K562 (cell line): ENCODE data around the gene HOXA11.

Experiments
- EP300 ChIP-seq: IDR thresholded peaks from 2 replicates; pipeline ENCODE4 v1.6.1; 2012; ENCODE audit warnings: low read length, improper control_type of control experiment
- JUN ChIP-seq, 2 experiments: sonication (generic) in 1 of 2; formaldehyde crosslinking in 1 of 2; IDR thresholded peaks; 2 replicates each; pipeline versions ENCODE4 v1.6.1 to v1.8.0; 2012 to 2022; ENCODE audit warnings: borderline replicate concordance in 2 of 2, mild to moderate bottlenecking in 2 of 2, improper control_type of control experiment in 1 of 2, low read depth in 1 of 2, low read length in 1 of 2, missing genetic modification reagents in 1 of 2
- RFX5 ChIP-seq: IDR thresholded peaks from 2 replicates; pipeline ENCODE4 v1.6.1; 2011; ENCODE audit warnings: low read depth, mild to moderate bottlenecking, improper control_type of control experiment, low read length
- TF ChIP-seq, protein P1 (sequence below), 2 experiments: fragments of 450-650 bp; IDR thresholded peaks; 2 replicates each; pipeline ENCODE4 v1.6.1; 2016; ENCODE audit warnings: mild to moderate bottlenecking in 2 of 2, borderline replicate concordance in 1 of 2, low read depth in 1 of 2, moderate library complexity in 1 of 2
- TF ChIP-seq, protein P2 (sequence below): fragments of 450-650 bp; IDR thresholded peaks from 2 replicates; pipeline ENCODE4 v1.6.1; 2016; ENCODE audit warnings: borderline replicate concordance
- TF ChIP-seq, protein P3 (sequence below), 3 experiments: IDR thresholded peaks in 2 of 3; conservative IDR thresholded peaks in 1 of 3; 2 replicates each; pipeline ENCODE4 v1.5.1; 2011 to 2012; ENCODE audit warnings: low read length in 3 of 3, mild to moderate bottlenecking in 3 of 3, control low read depth in 2 of 3, improper control_type of control experiment in 1 of 3, inconsistent platforms in 1 of 3, low read depth in 1 of 3, mixed read lengths in 1 of 3, moderate library complexity in 1 of 3; ENCODE audit not compliant: insufficient read depth in 2 of 3

DNA sequence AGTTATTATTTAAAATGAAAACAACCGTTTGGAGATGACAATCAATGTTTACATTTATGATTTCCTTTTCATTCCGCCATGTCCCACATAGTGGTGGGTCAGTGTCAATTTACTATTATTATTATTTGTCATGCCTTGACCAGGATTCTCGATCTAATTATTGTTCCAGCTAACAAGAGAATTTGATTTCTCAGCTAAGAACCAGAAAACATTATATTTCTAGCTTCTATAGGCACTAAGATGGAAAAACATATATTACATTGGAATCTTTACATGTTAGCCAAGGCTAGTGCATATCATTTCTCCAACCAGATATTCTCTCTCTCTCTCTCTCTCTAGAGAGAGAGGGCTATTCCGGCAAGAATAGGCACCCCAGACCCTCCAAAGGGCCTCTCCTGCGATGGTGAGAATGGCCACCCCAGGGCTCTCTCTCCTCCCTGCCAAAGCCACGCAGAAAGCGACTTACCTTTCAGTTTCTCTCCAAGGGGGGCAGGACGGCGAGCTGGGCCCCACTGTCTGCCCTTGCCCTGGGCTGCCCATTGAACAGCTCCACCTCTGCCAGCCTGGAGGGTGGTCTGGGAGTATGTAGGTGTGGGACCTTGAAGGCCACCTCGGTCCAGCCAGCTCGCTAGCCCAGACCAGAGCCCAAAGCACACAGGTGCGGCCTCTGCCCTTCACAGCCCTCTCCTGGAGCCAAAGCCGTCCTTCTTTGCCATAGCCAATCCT, 35.0 kb downstream of the HOXA11 start:
- TF ChIP-seq, protein P1, sequence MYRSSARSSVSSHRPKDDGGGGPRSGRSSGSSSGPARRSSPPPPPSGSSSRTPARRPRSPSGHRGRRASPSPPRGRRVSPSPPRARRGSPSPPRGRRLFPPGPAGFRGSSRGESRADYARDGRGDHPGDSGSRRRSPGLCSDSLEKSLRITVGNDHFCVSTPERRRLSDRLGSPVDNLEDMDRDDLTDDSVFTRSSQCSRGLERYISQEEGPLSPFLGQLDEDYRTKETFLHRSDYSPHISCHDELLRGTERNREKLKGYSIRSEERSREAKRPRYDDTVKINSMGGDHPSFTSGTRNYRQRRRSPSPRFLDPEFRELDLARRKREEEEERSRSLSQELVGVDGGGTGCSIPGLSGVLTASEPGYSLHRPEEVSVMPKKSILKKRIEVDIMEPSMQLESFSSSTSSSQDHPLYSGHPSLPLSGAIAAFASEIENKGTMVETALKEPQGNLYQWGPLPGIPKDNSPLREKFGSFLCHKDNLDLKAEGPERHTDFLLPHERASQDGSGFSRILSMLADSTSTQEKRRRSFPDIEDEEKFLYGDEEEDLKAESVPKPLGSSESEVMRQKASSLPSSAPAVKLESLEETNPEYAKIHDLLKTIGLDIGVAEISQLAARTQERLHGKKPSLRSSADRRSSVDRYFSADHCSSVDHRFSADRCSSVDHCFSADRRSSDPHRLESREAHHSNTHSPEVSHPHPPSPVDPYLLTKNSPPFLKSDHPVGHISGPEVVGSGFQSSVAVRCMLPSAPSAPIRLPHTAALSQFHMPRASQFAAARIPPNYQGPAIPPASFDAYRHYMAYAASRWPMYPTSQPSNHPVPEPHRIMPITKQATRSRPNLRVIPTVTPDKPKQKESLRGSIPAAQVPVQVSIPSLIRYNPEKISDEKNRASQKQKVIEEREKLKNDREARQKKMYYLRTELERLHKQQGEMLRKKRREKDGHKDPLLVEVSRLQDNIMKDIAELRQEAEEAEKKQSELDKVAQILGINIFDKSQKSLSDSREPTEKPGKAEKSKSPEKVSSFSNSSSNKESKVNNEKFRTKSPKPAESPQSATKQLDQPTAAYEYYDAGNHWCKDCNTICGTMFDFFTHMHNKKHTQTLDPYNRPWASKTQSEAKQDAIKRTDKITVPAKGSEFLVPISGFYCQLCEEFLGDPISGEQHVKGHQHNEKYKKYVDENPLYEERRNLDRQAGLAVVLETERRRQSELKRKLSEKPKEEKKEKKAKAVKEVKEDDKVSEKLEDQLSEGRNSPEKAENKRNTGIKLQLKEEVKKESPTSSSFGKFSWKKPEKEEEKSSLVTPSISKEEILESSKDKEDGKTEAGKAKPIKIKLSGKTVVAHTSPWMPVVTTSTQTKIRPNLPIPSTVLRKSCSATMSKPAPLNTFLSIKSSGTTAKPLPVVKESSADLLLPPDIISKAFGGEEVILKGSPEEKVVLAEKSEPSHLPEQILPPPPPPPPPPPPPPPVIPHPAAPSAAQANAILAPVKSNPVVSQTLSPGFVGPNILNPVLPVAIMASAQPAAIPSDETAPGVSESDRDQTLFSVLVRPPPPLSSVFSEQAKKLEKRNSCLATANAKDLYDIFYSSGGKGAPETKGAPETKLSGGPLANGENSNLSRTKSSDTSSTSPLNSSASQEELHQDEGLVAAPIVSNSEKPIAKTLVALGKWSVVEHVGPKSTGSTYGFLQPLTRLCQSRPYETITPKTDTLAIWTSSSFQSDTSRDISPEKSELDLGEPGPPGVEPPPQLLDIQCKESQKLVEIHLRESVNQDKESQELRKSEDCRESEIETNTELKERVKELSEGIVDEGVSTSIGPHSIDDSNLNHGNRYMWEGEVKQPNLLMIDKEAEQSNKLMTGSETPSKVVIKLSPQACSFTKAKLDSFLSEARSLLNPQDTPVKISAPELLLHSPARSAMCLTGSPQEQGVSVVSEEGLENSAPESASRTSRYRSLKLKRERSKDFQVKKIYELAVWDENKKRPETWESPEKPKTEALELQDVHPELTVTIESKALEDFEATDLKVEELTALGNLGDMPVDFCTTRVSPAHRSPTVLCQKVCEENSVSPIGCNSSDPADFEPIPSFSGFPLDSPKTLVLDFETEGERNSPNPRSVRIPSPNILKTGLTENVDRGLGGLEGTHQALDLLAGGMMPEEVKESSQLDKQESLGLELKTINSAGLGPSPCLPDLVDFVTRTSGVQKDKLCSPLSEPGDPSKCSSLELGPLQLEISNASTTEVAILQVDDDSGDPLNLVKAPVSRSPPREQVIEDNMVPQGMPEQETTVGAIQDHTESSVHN (IDR thresholded peaks at IDR 0.05; ENCODE audit: borderline replicate concordance in 1 of 2, low read depth in 1 of 2), result no peak
- no peak for TF ChIP-seq RFX5
- no peak for TF ChIP-seq EP300
- TF ChIP-seq, protein P2, sequence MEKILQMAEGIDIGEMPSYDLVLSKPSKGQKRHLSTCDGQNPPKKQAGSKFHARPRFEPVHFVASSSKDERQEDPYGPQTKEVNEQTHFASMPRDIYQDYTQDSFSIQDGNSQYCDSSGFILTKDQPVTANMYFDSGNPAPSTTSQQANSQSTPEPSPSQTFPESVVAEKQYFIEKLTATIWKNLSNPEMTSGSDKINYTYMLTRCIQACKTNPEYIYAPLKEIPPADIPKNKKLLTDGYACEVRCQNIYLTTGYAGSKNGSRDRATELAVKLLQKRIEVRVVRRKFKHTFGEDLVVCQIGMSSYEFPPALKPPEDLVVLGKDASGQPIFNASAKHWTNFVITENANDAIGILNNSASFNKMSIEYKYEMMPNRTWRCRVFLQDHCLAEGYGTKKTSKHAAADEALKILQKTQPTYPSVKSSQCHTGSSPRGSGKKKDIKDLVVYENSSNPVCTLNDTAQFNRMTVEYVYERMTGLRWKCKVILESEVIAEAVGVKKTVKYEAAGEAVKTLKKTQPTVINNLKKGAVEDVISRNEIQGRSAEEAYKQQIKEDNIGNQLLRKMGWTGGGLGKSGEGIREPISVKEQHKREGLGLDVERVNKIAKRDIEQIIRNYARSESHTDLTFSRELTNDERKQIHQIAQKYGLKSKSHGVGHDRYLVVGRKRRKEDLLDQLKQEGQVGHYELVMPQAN, result no peak
- no peak for TF ChIP-seq JUN (IDR thresholded peaks at IDR 0.05; ENCODE audit: borderline replicate concordance, low read depth, low read length)
- no peak for TF ChIP-seq JUN (CRISPR knock-in tag; IDR thresholded peaks at IDR 0.05; ENCODE audit: borderline replicate concordance)
- TF ChIP-seq, protein P3, sequence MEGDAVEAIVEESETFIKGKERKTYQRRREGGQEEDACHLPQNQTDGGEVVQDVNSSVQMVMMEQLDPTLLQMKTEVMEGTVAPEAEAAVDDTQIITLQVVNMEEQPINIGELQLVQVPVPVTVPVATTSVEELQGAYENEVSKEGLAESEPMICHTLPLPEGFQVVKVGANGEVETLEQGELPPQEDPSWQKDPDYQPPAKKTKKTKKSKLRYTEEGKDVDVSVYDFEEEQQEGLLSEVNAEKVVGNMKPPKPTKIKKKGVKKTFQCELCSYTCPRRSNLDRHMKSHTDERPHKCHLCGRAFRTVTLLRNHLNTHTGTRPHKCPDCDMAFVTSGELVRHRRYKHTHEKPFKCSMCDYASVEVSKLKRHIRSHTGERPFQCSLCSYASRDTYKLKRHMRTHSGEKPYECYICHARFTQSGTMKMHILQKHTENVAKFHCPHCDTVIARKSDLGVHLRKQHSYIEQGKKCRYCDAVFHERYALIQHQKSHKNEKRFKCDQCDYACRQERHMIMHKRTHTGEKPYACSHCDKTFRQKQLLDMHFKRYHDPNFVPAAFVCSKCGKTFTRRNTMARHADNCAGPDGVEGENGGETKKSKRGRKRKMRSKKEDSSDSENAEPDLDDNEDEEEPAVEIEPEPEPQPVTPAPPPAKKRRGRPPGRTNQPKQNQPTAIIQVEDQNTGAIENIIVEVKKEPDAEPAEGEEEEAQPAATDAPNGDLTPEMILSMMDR (IDR thresholded peaks at IDR 0.05 in 2 of 3, conservative IDR thresholded peaks at IDR 0.05 in 1 of 3; ENCODE audit: insufficient read depth in 2 of 3, low read depth in 1 of 3, low read length in 3 of 3), result no peak
